SKM-1 treated with dmso at 0.1 percent for 144 hours (cell line): ENCODE results near the gene GAS7.

Experiments
- DNase-seq: peaks from one replicate; lab custom pipeline; 2025; ENCODE audit not compliant: unreplicated experiment; lab: John Stamatoyannopoulos, UW

The GAS7 gene

GRCh38 chr17:10053782-10054540 lies 144.4 kb downstream of the GAS7 start:
- no peak for DNase-seq

GRCh38 chr17:10052106-10052813 lies 146.1 kb downstream of the GAS7 start:
- no peak for DNase-seq

DNA sequence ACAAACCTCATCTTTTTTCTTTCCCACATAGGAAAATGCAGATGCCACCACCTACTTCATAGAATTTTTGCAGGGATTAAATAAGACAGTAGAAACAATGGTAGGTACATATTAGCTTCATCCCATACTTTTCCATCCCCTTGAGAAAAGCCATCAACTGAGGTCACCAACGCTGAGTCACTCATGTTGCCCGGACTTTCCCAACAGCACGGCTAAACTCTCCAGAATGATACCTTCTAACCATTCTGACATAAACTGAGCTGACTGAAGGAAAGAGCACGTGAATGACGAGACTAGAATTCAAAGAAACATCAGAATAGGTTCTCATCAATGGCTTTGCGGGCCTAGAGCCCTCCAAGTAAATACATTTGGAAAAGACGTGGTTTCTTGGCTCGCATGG lies 147.3 kb downstream of the GAS7 start:
- DNase-seq, result no peak

DNA sequence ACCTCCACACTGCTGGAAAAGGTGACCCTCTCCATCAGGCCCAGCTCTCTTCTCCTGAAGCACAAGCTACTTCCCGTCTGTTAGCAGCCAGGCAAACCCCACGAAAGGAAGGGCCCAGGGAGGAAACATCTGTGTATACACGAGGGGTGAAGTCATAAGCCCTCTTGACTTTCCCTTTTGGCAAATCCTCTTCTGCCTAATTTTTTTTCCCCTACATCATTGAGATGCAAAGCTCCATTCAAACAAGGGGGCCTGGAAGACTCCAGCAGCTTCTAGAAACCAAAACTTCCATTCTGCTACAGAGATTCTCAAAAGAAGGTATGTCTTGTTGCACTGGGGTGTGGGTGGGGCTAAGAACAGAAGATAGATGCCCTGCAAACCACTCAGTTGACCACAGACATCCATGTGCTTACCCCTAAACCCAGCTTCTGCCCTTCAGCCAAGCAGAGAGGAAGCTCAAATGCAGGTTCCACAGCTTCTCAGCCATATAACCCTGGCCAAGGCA lies 147.8 kb downstream of the GAS7 start:
- peak; percentile 32 for DNase-seq

- no peak for DNase-seq
Observed at GRCh38 chr17:10048629-10049350, 149.6 kb downstream of the GAS7 start.

GRCh38 chr17:10046786-10047785 lies 151.3 kb downstream of the GAS7 start:
- no peak for DNase-seq

DNA sequence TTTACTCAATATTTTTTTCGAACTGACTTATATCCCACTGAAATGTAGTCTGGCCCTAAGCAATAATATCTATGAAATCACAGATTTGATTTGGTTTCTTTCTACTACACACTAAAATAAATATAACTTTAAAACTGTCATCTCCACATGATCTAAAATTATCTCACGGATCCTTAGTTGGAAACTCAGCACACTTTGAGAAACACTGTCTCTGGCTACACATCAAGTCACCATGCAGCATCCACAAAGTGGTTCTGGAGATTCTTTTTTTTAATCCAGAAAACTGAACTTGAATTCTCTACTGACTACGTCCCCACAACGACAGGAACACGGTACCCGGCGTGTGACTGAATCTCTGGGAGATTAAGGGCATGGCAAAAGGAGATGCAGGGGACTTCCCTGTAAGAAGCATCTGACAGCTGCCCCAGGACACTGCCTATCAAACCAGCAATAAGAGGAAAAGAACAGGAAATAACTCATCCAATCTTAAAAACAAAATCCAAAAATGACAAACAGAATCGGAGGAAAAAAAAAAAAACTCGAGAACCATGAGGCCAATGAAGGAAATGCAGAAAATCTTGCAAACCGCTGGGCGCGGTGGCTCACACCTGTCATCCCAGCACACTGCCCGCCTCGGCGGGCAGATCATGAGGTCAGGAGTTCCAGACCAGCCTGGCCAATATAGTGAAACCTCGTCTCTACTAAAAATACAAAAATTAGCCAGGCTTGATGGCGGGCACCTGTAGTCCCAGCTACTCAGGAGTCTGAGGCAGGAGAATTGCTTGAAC lies 152.3 kb downstream of the GAS7 start:
- DNase-seq, result no peak

DNA sequence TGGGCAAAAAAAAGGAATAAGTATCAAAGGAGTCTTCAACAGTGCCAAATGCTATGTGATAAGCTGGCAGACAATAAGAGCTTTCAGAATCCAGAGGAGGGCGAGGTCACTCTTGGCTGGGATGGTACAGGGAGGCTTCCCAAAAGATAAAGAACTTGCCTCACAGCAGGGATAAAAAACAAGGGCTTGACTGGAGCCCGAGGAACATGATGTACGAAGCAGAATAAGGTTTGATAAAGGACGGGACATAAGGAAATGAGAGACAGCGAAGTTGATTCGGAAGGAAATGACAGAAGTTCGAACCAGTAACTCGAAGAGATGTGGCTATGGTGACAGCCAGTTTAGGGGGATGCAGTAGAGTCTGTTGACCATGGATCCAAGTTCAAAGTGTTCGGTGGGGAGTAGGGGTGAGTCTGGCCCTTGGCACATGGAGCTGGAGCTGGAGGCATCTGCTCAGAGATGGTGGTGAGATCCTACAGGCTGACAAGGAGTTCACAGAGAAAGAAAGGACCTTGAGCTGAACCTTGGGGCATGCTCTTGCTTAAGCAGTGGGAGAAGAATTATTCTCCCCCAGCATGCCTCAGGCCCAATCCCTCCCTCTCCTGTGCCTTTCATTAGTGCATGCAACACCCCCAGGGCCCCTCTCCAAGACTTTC lies 155.7 kb downstream of the GAS7 start:
- DNase-seq, result no peak

GRCh38 chr17:10041916-10042588 lies 156.4 kb downstream of the GAS7 start:
- DNase-seq, result no peak

DNA sequence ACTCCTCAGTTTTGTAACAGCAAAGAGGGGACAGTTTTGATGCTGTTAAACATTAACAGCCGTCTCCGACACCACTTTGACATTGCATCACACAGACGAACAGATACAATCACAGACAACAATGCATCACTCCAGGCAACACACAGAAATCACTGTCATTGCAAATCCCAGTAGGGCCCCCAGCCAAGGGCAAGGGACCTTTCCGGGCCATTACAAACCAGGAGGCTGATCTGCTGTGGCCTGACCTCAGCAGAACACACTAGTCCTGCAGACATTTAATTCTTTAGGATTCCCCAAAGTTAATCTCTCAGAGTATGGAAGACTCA lies 157.2 kb downstream of the GAS7 start:
- no peak for DNase-seq

DNA sequence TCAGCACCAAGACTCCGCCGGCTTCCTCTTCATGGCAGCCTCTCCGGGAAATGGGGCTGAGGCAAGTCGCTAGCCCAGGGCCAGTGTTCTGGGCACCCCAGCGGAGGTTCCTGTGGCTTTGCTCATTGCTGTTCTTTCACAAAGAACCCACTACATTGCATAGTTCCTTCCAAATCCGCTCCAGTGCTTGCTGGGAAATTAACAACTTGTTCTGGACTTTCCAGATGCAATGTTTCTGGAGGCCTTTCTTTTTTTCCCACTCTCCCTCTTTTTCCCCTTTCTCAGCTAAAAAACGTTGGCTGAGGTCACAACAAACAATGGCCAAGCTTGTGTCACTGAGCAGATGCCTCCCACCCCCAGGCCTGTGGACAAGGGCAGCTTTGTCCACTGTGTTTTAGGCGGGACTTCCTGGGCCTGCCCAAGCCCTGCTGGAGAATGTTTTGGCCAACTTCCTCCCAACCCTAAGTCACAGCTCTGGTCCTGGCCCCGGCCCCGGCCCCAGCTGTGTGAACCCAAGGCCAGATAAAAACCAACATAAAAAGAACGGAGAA lies 161.8 kb downstream of the GAS7 start:
- peak; percentile 29 for DNase-seq

DNA sequence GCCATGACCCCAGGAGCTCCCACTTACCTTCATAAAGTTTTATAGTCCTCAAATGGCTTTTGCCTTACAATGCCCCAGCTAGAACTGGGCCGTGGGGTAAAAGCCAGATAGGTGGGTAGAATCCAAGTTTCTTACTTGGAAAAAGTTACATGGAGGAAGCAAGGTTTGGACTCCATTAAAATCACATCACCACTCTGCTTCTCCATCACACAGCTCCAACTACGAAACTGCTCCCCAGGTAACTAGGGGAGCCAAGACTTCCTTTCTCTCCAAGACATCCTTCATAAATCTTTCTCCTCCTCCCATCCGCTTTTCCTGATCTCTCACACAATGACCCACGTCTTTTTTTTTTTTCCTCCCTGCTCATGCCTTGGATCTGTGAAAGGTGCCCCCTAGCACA lies 162.5 kb downstream of the GAS7 start:
- no peak for DNase-seq

DNA sequence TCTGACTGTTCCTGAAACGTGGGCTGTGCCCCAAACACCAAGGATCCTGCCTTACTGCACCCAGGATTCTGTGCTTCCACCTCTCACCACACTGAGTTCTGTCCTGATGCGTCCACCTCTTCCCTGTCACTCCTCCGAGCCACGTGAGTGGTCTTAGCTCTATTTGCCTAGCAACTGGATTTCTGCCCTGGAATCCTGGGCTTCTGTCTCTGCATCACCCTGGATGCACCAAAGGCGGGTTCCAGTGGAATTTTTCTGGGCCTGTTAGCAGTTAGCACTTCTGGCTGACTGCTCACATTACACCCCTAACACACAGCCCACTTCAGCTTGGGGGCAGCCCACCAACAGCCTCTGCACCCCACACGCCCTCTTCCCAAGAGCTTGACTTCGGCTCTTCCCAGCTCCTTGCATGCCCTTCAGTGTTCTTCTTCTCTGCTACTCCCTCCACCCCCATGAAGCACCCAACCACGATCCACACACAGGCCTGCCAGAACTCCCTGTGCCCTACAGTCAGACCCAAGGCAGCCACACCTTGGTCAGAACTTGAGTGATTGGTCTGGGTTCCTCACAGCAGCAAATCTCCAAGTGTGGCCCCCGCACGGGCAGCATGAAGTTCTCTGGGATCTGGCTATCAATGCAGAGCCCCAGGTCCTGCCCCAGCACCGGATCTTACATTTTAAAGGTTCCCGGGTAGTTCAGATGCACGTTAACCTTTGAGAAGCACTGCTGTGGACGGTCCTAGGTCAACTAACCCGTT lies 163.5 kb downstream of the GAS7 start:
- no peak for DNase-seq

DNA sequence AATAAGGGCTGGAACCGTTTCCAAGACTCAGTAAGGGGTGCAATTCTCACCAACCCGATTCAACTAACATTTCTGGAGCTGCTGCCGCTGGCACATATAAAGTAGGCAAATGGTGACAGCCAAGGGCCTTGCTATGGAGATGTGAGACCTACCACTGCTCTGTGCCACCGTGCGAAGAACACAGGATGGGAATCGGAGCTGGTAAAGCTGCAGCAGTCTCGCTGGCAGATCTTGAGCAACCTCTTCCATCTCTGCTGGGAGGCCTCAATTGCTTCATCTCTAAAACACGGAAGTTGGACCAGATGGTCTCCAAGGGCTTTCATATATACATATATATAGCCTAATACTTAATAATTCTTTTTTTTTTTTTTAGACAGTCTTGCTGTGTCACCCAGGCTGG lies 164.4 kb downstream of the GAS7 start:
- DNase-seq, result peak; percentile 80

DNA sequence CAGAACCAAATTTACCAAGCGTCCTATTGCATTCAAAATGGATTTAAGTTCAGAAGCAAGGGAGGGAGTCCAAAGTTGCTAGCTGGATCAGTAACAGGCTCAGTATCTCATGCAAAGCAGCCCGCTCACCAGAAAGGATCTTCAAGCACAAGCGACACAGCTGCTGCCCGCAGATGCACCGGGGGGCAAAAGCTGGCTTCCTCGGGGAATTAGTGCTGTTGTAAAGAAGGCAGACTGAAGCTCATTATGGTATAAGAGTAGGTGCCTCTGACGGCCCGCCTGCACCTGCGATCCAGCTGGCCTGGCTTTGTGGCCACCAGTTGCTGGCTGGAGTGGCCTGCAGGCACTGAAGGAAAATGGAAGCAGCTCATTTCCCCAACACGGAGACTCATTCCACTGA lies 165.0 kb downstream of the GAS7 start:
- no peak for DNase-seq

- DNase-seq, result no peak
Observed at GRCh38 chr17:10032118-10032852, 166.1 kb downstream of the GAS7 start.

DNA sequence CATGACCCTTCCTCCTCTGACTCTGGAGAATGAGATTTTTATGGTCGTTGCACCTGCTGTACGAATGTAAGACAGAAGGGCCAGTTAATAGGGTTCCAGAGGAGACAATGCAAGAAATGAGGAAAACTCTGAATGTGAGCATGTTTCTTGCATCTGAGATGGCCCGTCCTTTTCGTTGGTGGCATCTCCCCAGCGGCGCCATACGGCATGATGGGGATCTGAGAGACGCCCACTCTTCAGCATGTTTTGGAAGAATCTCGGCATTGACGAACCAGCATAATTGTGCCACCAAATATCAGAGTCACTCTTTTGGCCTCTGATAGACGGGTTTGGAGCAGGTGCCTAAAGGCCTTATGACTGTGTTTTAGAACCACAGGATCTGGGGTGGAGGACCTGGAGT lies 166.8 kb downstream of the GAS7 start:
- DNase-seq, result no peak
